H1 (cell line): ENCODE measurements around the gene ATE1. TPM values are rescaled to one million over a fixed set of nuclear protein-coding genes. Genes with fewer than 3 reads are reported as not detected.

Experiments
- CTCF ChIA-PET: fragments of 300-600 bp; sonication (Branson Sonifier 250); formaldehyde crosslinking; loops from one replicate; lab custom pipeline; 2021; ENCODE audit not compliant: partially characterized antibody; lab: Charles Lee
- POLR2A ChIA-PET: fragments of 300-600 bp; sonication (Branson Sonifier 250); formaldehyde crosslinking; loops from one replicate; lab custom pipeline; 2021; ENCODE audit warnings: inconsistent platforms; ENCODE audit not compliant: partially characterized antibody; lab: Charles Lee
- DNase-seq, 2 experiments: peaks; one replicate each; pipeline versions ENCODE4 v3.0.0 to v3.0.0-alpha.2; 2010 to 2022; ENCODE audit warnings: low spot score in 2 of 2, low read depth in 1 of 2, mixed read lengths in 1 of 2
- FAIRE-seq: peaks from 2 replicates; lab custom pipeline; 2011; peaks lifted over from hg19 to GRCh38; lab: Jason Lieb, UNC
- H2AFZ ChIP-seq: 2 replicates; pipeline ENCODE4 v1.8.1; 2012; ENCODE audit warnings: low read length, inconsistent platforms
- H2AK5ac ChIP-seq: 2 replicates; pipeline ENCODE4 v1.6.1; 2013; ENCODE audit warnings: low read depth, low read length
- H2BK120ac ChIP-seq: replicated peaks from 2 replicates; pipeline ENCODE3; 2013; ENCODE audit warnings: low read depth, low read length, inconsistent platforms
- H2BK12ac ChIP-seq: 2 replicates; pipeline ENCODE4 v1.6.1; 2013; ENCODE audit warnings: low read depth, low read length
- H2BK15ac ChIP-seq: 2 replicates; pipeline ENCODE4 v1.6.1; 2013; ENCODE audit warnings: low read length
- H2BK20ac ChIP-seq: 2 replicates; pipeline ENCODE4 v1.6.1; 2013; ENCODE audit warnings: low read length
- H2BK5ac ChIP-seq: 2 replicates; pipeline ENCODE4 v1.6.1; 2013; ENCODE audit warnings: low read depth, low read length
- H3K14ac ChIP-seq: 2 replicates; pipeline ENCODE4 v1.6.1; 2013; ENCODE audit warnings: inconsistent platforms; ENCODE audit not compliant: insufficient read length
- H3K18ac ChIP-seq: 2 replicates; pipeline ENCODE4 v1.6.1; 2013; ENCODE audit warnings: low read length; ENCODE audit errors: extremely low read depth
- H3K23ac ChIP-seq: 2 replicates; pipeline ENCODE4 v1.6.1; 2013; ENCODE audit warnings: inconsistent platforms; ENCODE audit not compliant: insufficient read length
- H3K23me2 ChIP-seq: 2 replicates; pipeline ENCODE4 v1.6.1; 2013; ENCODE audit warnings: low read depth, low read length
- H3K27ac ChIP-seq: 2 replicates; pipeline ENCODE4 v1.6.1; 2011; ENCODE audit warnings: low read depth, low read length, inconsistent platforms
- H3K27me3 ChIP-seq, 4 experiments: replicated peaks in 1 of 4; 1 replicate in 1 of 4; 2 replicates in 3 of 4; pipeline versions ENCODE4 v1.6.1 to v1.8.1; 2011 to 2013; ENCODE audit warnings: low read length in 3 of 4, mild to moderate bottlenecking in 3 of 4, inconsistent platforms in 2 of 4, mixed read lengths in 2 of 4, moderate library complexity in 1 of 4; ENCODE audit not compliant: control insufficient read depth in 3 of 4, insufficient read depth in 3 of 4; ENCODE audit errors: extremely low read depth in 1 of 4
- H3K36me3 ChIP-seq, 4 experiments: 2 replicates each; pipeline versions ENCODE4 v1.6.1 to v1.8.1; 2011 to 2013; ENCODE audit warnings: mild to moderate bottlenecking in 4 of 4, low read length in 3 of 4, moderate library complexity in 2 of 4, control low read depth in 1 of 4, inconsistent platforms in 1 of 4; ENCODE audit not compliant: insufficient read depth in 4 of 4, control insufficient read depth in 2 of 4
- H3K4ac ChIP-seq: replicated peaks from 2 replicates; pipeline ENCODE3; 2013; ENCODE audit warnings: low read length, low read depth, mixed read lengths, inconsistent platforms; ENCODE audit not compliant: insufficient read length
- H3K4me1 ChIP-seq, 4 experiments: replicated peaks in 1 of 4; 1 replicate in 1 of 4; 2 replicates in 3 of 4; pipeline versions ENCODE4 v1.6.1 to v1.8.1; 2011 to 2013; ENCODE audit warnings: low read length in 3 of 4, inconsistent platforms in 2 of 4, mixed read lengths in 1 of 4; ENCODE audit not compliant: insufficient read depth in 4 of 4, control insufficient read depth in 3 of 4
- H3K4me2 ChIP-seq, 2 experiments: 2 replicates each; pipeline versions ENCODE4 v1.6.1 to v1.8.1; 2011 to 2013; ENCODE audit warnings: low read depth in 2 of 2, low read length in 2 of 2, control low read depth in 1 of 2, inconsistent platforms in 1 of 2, mild to moderate bottlenecking in 1 of 2; ENCODE audit not compliant: insufficient read depth in 1 of 2
- H3K4me3 ChIP-seq, 4 experiments: fragments of 200-600, 300-600 bp in 1 of 4; sonication (generic), shearing (Covaris generic), sonication (Bioruptor Twin) in 1 of 4; 2 replicates each; pipeline versions ENCODE4 v1.5.1 to v1.8.1; 2011 to 2016; ENCODE audit warnings: low read length in 4 of 4, low read depth in 3 of 4, control low read depth in 2 of 4, inconsistent platforms in 2 of 4, mild to moderate bottlenecking in 2 of 4, mixed read lengths in 1 of 4, moderate library complexity in 1 of 4; ENCODE audit not compliant: insufficient read depth in 2 of 4; ENCODE audit errors: extremely low read depth in 1 of 4
- H3K56ac ChIP-seq: replicated peaks from 2 replicates; pipeline ENCODE3; 2013; ENCODE audit warnings: low read depth, mild to moderate bottlenecking, mixed read lengths, low read length, inconsistent platforms; ENCODE audit not compliant: insufficient read length
- H3K79me1 ChIP-seq: 2 replicates; pipeline ENCODE4 v1.6.1; 2013; ENCODE audit warnings: low read depth, low read length, control low read depth
- H3K79me2 ChIP-seq, 2 experiments: 2 replicates each; pipeline versions ENCODE4 v1.6.1 to v1.8.1; 2012 to 2013; ENCODE audit warnings: low read length in 2 of 2, mild to moderate bottlenecking in 2 of 2, inconsistent platforms in 1 of 2; ENCODE audit not compliant: insufficient read depth in 2 of 2, control insufficient read depth in 1 of 2
- H3K9ac ChIP-seq, 4 experiments: replicated peaks in 1 of 4; 1 replicate in 1 of 4; 2 replicates in 3 of 4; pipeline versions ENCODE4 v1.6.1 to v1.8.1; 2011 to 2013; ENCODE audit warnings: low read depth in 3 of 4, low read length in 3 of 4, control low read depth in 2 of 4, mild to moderate bottlenecking in 2 of 4, moderate library complexity in 2 of 4, inconsistent platforms in 1 of 4; ENCODE audit errors: extremely low read depth in 1 of 4
- H3K9me3 ChIP-seq, 2 experiments: 2 replicates each; pipeline versions ENCODE4 v1.6.1 to v1.8.1; 2012 to 2013; ENCODE audit warnings: mild to moderate bottlenecking in 2 of 2, moderate library complexity in 2 of 2, control low read depth in 1 of 2, inconsistent platforms in 1 of 2, low read depth in 1 of 2, low read length in 1 of 2, mixed read lengths in 1 of 2; ENCODE audit not compliant: insufficient read depth in 2 of 2
- H4K20me1 ChIP-seq, 2 experiments: replicated peaks in 1 of 2; 2 replicates each; pipeline versions ENCODE3 to v1.8.1; 2011 to 2013; ENCODE audit warnings: inconsistent platforms in 2 of 2, low read length in 2 of 2, mild to moderate bottlenecking in 1 of 2; ENCODE audit not compliant: insufficient read depth in 2 of 2, control insufficient read depth in 1 of 2
- H4K5ac ChIP-seq: 2 replicates; pipeline ENCODE4 v1.6.1; 2013; ENCODE audit warnings: low read length, low read depth, mixed read lengths, inconsistent platforms; ENCODE audit not compliant: insufficient read length
- H4K8ac ChIP-seq: 2 replicates; pipeline ENCODE4 v1.8.0; 2013; ENCODE audit warnings: mild to moderate bottlenecking, moderate library complexity, low read length, inconsistent platforms; ENCODE audit not compliant: insufficient read depth; ENCODE audit errors: extremely low read depth
- H4K91ac ChIP-seq: replicated peaks from 2 replicates; pipeline ENCODE3; 2013; ENCODE audit warnings: low read length, mixed read lengths, inconsistent platforms; ENCODE audit not compliant: insufficient read length
- RBBP5 ChIP-seq: IDR thresholded peaks from 2 replicates; pipeline ENCODE4 v1.7.1; 2012; ENCODE audit warnings: low read depth, mild to moderate bottlenecking, inconsistent platforms, low read length, moderate library complexity, borderline replicate concordance
- WGBS, 2 experiments: shearing (Covaris generic) in 1 of 2; methylation state at CpG; one replicate each; pipeline versions ENCODE4 v1.1.6 to v1.1.7; 2013 to 2015; ENCODE audit warnings: low lambda C conversion rate in 2 of 2, mixed read lengths in 2 of 2, inconsistent platforms in 1 of 2, low coverage in 1 of 2, missing lambda C conversion rate in 1 of 2; ENCODE audit not compliant: insufficient replicate concordance in 2 of 2, insufficient coverage in 1 of 2, insufficient read length in 1 of 2; ENCODE audit errors: extremely low coverage in 1 of 2, missing lambda C conversion rate in 1 of 2; 5-methylcytosine and 5-hydroxymethylcytosine counted together
- polyA plus RNA-seq, 7 experiments: library from polyadenylated mRNA; depleted of rRNA in 3 of 7; stranded (reverse) in 5 of 7; unstranded in 2 of 7; fragments of >200 nt in 5 of 7; fragments of 200-250 nt in 2 of 7; gene quantifications; 1 replicate in 5 of 7; 2 replicates in 1 of 7; 4 replicates in 1 of 7; pipeline versions ENCODE4 v1.2.1 to v1.2.3, GENCODE V29; 2011 to 2013; ENCODE audit warnings: missing spikeins in 2 of 7, mixed read lengths in 2 of 7
- total RNA-seq: library from RNA; stranded (reverse); fragmentation: NEBNext Ultra II Directional; extraction: Animal tissue kit (Norgen Biotek cat#: 25700); gene quantifications from 2 replicates; pipeline ENCODE4 v1.2.1, GENCODE V29; 2021

Gene ATE1
- total and polyA plus RNA-seq, 2 of the 8 experiments (the other 6 are each of a cell fraction or from before 2014, with no cell fraction given) = 8.8 to 26.9 TPM

DNA sequence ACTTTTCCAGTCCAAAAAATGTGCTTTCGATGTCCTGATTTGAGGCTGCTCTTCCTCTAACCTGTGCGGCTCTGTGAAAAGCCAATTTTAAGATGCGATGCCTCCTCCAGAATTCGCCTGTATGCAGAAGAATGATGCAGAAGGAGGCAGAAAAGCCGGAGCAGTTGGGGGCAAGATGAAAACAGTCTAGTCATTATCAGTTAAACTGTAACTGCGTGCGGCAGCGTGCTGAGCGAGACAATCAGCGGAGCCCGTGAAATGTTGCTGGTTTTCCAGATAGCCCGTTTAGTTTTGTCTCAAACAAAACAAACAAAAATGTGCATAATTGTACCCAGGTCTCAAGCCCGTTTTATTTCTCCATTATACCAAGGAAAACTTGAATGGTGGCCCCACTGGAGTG is 192.6 kb downstream of the ATE1 start:
- Histone ChIP-seq H3K14ac (no peak overlapping the region), H3K23me2 (no peaks in the 10 kb centered on the region), H3K9ac (no peak overlapping the region), H2BK12ac (no peak overlapping the region), H2AFZ (no peak overlapping the region), H3K79me2 (no peaks in the 10 kb centered on the region), H3K36me3 (no peaks in the 10 kb centered on the region), H3K56ac (no peak overlapping the region), H3K9me3 (no peaks in the 10 kb centered on the region), H4K20me1 (no peaks in the 10 kb centered on the region), H2BK15ac (no peak overlapping the region), H3K4ac (no peak overlapping the region), H3K18ac (no peak overlapping the region), H3K27ac (no peak overlapping the region), H3K27me3 (no peaks in the 10 kb centered on the region), H4K5ac (no peak overlapping the region), H4K91ac (no peak overlapping the region), H3K23ac (no peak overlapping the region), H2BK5ac (no peak overlapping the region), H2BK20ac (no peak overlapping the region), H4K8ac (no peak overlapping the region), H3K4me2 (no peak overlapping the region), H2AK5ac (no peak overlapping the region), H2BK120ac (no peak overlapping the region), H3K4me1 (peaks cover 7 to 23% (median 12%) of the 10 kb centered on the region in 4 experiments), H3K4me3 (no peak overlapping the region), H3K79me1 (no peaks in the 10 kb centered on the region)
- FAIRE-seq (no peak), DNase-seq (no peak)
- WGBS, 2 experiments = 84% methylated on average over 13 of the region's 13 CpGs; no CpG with 5 or more reads in 1 of the 2 experiments
- POLR2A ChIA-PET = no interaction called here
- CTCF ChIA-PET = interaction anchor here (0.6 to 3.9 kb wide), 12 partner anchors 9 to 795 kb away, joined by 3 to 18 read pairs (median 4); no protein-coding TSS in a partner anchor
- TF ChIP-seq RBBP5 = no peak
